Neural crest cell (in vitro differentiated cells): ENCODE results near the gene SCGN. TPM values are rescaled to one million over a fixed set of nuclear protein-coding genes. Genes with fewer than 3 reads are reported as not detected.

ENCODE experiments used
- total RNA-seq: library from RNA; stranded (reverse); gene quantifications from 2 replicates; pipeline ENCODE4 v1.2.1, GENCODE V29; 2021

Gene SCGN
- total RNA-seq, 1 donor from 2014 or later, result not detected

Other genes starting within 250 kb of the SCGN start
- not detected in 2 replicates for gene SLC17A4, start 102.5 kb downstream of the SCGN start, total RNA-seq
- gene SLC17A1, start 179.8 kb downstream of the SCGN start, total RNA-seq, result not detected in 2 replicates
- not detected in 2 replicates for gene SLC17A3, start 222.0 kb downstream of the SCGN start, total RNA-seq